GM08714 (cell line): Measurements from ENCODE around the gene TERT.
"Not testable (repeated sequence)": the region's sequence is repeated elsewhere in the genome, so short reads cannot be mapped to it uniquely, and the experiment has no call there.

Experiments used
- H3K4me3 ChIP-seq: fragments of 200-500 bp; sonication (Bioruptor generic); 2 replicates; pipeline ENCODE4 v1.5.1; 2014; ENCODE audit warnings: mild to moderate bottlenecking, low read length, inconsistent platforms
- ZNF274 ChIP-seq: IDR thresholded peaks from 2 replicates; pipeline ENCODE4 v1.6.1; 2012; ENCODE audit warnings: mild to moderate bottlenecking, low read depth, low read length

Gene TERT

DNA sequence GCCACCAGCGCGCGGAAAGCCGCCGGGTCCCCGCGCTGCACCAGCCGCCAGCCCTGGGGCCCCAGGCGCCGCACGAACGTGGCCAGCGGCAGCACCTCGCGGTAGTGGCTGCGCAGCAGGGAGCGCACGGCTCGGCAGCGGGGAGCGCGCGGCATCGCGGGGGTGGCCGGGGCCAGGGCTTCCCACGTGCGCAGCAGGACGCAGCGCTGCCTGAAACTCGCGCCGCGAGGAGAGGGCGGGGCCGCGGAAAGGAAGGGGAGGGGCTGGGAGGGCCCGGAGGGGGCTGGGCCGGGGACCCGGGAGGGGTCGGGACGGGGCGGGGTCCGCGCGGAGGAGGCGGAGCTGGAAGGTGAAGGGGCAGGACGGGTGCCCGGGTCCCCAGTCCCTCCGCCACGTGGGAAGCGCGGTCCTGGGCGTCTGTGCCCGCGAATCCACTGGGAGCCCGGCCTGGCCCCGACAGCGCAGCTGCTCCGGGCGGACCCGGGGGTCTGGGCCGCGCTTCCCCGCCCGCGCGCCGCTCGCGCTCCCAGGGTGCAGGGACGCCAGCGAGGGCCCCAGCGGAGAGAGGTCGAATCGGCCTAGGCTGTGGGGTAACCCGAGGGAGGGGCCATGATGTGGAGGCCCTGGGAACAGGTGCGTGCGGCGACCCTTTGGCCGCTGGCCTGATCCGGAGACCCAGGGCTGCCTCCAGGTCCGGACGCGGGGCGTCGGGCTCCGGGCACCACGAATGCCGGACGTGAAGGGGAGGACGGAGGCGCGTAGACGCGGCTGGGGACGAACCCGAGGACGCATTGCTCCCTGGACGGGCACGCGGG, at the start of gene TERT:
TSS of gene TERT (minus strand) at position 234 of the 815 bp plus-strand sequence. CDS start at position 155, 79 bp downstream.
- no peak within 1 kb of the TSS for H3K4me3 ChIP-seq
- TF ChIP-seq ZNF274: no peak

DNA sequence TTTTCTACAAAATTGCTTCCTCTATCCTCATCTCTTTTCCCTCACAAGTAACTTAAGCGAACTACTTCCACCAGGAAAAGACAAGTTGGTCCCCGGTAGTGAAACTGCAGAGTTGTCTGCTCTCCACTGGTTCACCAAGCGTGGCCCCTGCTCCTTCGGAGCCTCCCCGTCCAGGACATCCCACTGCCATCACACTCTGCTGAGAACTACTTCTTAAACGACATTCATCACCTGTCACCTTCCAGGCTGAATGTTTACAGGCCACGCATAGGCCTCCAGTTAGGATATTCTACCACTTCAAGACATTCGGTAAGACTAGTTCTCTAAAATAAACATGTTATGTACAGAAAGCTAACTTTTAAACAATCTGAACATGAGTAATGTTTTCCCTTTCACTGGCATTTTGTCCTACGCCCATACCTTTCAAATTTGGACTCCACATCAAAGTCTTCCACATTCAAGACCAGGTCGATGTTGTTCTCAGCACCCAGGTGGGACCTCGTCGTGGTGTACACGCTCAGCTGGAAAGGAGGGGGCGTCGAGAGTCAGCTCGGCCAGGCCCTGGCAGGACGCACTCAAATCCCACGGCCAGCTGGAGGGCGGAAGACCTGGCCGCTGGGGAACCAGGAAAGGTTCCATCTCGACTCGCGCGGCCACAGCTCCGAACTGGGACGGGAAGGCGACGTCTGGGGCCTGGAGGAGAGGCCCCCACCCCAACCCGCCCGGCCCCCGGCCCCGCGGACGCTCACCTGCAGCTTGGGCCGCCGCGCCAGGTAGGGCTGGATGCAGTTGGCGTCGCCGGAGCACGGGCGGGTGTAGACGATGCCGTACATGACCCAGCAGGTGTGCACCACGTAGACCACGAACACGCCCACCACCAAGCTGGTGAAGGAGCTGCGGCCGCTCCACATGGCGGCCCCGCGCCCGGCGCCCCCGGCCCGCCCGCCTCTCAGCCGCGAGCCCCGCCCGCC, 49.3 kb upstream of the TERT start:
- no peak for TF ChIP-seq ZNF274
- peak overlapping the region; percentile 80 for H3K4me3 ChIP-seq

DNA sequence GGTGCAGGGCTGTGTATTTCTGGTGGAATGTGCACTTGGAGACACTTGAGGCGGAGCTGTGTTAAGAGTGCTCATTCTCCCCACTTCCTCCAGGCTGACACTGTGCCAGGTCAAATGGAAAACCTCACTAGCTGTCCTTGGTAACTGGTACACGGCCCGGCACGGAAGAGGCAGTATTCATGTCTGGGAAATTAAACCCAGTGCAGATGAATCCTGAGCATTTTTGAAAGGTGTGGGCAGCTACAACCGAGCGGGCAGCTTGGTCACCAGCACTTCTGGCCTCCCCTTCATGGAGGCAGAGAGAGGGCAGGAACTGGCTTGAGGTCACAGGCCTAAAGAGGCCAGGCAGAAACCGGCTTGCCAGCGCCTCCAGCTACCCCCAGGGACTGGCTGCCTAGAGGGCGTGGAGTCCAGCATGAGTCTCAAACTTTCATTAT, 48.5 kb upstream of the TERT start:
- no peak for TF ChIP-seq ZNF274
- H3K4me3 ChIP-seq: no peak overlapping the region

DNA sequence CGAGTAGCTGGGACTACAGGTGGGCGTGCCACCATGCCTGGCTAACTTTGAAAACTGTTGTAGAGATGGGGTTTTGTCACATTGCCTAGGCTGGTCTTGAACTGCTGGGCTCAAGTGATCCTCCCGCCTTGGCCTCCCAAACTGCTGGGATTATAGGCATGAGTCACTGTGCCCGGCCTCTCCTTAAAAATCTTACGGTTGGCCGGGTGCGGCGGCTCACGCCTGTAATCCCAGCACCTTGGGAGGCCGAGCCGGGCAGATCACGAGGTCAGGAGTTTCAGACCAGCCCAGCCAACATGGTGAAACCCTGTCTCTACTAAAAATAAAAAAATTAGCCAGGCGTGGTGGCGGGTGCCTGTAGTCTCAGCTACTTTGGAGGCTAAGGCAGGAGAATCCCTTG, 47.8 kb upstream of the TERT start:
- not testable (repeated sequence) for H3K4me3 ChIP-seq

DNA sequence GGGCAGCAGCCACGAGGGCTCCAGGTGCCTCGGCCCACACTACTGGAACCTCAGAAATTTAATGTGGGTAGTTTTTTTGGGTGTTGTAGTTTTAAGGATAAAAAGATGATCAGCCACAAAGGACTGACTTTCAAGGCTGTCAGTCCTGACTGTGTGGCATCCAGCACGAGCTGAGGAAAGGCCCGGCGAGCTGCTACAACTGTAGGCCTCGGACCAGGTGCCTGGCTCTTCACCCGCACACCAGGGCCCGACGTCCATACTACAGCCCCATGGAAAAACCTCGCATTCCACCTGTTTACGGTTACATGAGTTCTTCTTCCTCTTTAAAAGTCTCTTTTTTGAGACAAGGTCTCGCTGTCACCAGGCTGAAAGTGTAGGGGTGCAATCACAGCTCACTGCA, 47.4 kb upstream of the TERT start:
- H3K4me3 ChIP-seq: no peak overlapping the region
- TF ChIP-seq ZNF274: no peak

DNA sequence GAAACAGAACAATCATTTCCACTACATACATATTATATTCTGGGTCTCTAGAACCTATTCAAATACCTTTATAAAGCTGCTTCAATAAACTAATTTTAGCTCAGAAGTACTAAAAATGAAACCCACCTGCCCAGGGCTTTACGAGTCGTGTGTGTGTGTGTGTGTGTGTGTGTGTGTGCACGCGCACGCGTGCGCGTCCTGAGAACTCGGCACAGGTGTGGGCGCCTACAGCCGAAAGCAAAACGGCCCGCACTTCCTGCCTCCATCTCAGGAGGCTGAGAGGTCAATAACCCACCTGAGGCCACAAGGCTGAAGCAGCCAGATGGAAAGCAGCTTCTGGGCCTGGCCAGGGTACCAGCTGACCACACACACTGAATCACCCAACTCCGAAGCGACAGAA, 47.0 kb upstream of the TERT start:
- no peak for TF ChIP-seq ZNF274
- no peak overlapping the region for H3K4me3 ChIP-seq

DNA sequence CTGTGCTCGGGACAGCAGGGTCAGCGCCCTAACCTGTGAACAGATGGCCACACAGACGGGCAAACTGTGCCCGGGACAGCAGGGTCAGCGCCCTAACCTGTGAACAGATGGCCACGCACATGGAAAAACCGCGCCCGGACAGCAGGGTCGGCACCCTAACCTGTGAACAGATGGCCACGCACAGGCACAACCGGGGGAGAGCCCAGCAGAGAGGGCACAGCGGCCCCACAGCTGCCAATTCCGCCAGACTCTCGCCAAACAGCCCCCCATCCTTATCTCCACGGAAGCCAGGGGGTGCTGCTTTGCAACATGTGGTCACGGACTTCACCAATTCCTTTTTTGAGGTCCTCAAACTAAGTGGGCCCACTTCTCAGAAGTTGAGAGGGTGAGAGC, 44.9 kb upstream of the TERT start:
- H3K4me3 ChIP-seq: not testable (repeated sequence)

DNA sequence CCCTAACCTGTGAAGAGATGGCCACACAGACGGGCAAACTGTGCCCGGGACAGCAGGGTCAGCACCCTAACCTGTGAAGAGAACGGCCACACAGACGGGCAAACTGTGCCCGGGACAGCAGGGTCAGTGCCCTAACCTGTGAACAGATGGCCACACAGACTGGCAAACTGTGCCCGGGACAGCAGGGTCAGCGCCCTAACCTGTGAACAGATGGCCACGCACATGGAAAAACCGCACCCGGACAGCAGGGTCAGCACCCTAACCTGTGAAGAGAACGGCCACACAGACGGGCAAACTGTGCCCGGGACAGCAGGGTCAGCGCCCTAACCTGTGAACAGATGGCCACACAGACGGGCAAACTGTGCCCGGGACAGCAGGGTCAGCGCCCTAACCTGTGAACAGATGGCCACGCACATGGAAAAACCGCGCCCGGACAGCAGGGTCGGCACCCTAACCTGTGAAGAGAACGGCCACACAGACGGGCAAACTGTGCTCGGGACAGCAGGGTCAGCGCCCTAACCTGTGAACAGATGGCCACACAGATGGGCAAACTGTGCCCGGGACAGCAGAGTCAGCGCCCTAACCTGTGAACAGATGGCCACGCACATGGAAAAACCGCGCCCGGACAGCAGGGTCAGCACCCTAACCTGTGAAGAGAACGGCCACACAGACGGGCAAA, 44.4 kb upstream of the TERT start:
- H3K4me3 ChIP-seq: not testable (repeated sequence)

DNA sequence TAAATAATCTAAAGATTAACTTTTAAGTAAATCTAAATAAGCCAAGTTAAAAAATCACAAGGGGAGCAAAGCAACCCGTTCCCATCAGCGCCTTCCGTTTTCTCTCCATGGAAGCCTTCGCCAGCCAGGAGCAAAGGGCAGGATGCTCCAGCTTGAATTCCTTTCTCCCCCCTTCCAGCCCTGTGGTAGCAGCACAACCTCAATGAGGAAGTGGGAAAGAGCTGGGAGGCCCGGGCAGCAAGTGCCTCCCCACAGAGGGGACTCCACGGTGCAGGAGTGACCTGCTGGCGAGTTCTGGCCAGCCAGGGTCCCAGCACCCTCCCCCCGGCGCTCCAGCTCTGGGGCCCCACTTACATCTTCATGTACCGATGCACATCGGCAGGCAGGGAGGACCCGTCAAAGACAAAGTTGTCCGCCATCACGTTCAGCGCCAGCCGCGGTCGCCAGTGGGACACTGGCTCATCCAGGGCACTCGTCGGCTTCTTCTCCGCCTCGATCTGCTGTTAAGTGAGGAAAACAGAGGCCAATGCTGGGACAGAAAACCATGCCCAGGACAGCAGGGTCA, 43.7 kb upstream of the TERT start:
- TF ChIP-seq ZNF274: no peak
- H3K4me3 ChIP-seq: no peak overlapping the region

DNA sequence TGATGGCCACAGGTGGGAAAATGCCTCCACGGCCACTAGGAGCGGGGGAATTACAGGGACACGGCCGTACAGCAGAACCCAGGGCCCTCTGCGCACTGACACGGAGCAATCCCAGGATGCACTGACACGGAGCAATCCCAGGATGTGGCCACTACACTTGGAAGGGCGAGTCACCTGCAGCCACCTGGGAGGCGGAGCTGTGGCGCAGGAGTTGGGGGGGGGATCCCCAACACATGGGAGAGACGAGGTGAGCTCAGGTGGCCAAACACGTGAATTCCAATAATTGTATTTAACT, 43.3 kb upstream of the TERT start:
- no peak overlapping the region for H3K4me3 ChIP-seq
- TF ChIP-seq ZNF274: no peak

DNA sequence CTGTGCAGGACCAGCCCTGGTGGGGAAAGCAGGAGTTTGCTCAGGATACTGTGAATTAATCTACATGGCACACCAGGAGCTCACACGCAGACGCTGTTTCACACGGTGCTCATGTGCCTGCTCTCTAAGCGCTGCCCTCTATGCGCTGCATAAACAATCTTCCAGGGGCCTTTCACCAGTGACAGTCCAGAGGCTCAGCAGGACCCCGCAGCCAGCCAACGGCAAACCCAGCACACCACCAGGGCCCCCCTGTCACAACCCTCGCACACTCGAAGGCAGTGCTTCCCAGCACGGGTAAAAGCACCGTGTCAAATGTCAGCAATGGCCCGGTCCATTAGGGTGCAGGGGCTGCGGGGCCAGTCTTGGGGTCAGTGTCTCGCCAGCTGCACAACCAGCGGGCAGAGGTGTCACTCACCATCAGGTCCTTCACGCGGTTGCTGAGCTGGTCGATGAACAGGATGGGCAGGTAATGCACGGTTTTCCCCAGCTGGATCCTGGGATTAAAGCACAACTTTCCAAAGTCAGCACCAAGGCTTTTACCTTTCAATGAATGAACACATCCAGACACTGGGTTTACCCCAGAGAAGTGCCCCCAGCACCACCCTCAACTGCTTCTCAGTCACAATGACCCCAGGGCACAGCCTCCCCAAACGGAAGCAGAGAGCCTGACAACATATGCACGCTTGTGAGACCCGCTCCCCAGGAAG, 42.8 kb upstream of the TERT start:
- TF ChIP-seq ZNF274: no peak
- no peak overlapping the region for H3K4me3 ChIP-seq

DNA sequence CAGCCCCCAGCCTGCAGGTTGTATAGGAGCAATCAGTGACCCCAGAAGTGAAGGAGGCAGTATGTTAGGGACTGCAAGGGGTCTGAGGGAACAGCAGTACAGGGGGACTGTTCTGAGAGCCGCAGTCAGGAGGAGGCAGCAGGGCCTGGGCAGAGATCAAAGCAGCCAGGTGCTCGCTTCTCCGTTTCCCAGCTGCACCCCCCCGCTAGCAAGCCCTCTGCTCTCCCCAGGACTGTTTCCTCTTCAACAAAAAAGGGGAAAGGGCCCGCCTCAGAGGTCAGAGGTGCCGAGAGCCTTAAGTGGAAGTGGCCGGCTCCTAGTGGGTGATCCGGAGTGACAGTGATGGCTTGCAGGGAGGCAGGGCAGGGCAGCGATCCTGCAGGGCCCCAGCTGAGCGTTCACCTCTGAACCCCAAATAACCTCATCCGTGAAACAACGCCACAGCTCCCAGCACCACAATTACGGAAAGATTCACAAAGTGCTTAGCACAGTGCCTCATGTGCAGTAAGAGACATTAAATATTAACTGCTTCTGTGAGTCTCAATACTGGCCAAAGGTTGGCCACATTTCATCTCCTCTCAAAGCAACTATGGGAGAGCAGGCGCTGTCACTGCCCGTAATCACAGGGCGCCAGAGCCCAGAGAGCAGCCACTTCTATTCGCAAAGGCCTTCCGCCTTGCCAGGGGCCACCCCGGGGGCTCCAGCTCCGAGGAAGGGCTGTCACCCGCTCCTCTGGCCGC, 42.1 kb upstream of the TERT start:
- H3K4me3 ChIP-seq: no peak overlapping the region
- TF ChIP-seq ZNF274: no peak

DNA sequence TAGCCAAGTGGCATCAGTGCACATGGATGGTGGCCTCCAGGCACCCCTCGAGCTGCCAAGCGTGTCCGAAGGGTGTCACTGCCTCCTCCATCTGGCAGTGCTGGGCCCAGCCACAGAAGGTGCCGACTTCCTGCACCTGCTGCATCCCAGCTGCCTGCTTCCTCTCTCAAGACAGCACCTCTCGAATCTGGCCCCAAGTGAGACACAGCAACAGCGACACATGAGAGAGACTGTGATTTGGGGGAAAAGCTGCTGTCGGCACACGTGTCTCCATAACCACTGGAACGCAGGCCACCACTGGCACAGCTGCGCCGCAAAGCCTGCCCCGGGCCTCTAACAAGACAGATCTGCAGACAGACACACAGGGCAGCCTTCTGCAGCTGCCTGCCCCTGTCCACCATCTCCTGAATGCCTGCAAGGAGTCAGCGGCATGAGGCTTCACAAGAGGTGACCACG, 41.3 kb upstream of the TERT start:
- H3K4me3 ChIP-seq: no peak overlapping the region
- no peak for TF ChIP-seq ZNF274
